Subcutaneous adipose tissue (tissue), 4 donors: ENCODE data around the gene DYNC1LI1. TPM values are rescaled to one million over a fixed set of nuclear protein-coding genes. Genes with fewer than 3 reads are reported as not detected.

Experiments
- CTCF ChIP-seq: fragments of 450-650 bp; IDR thresholded peaks from one replicate; pipeline ENCODE4 v1.5.1; 2016; ENCODE audit warnings: low read depth, mild to moderate bottlenecking, control low read depth, antibody characterized with exemption, moderate library complexity
- total RNA-seq, 4 donors: library from RNA; depleted of rRNA; stranded (reverse); fragments of >200 nt; gene quantifications; one replicate each; pipeline ENCODE4 v1.1.0, GENCODE V29; 2016

The DYNC1LI1 gene
- total RNA-seq, 4 donors from 2014 or later = 18.5 to 39.0 (median 29.2) TPM

DNA sequence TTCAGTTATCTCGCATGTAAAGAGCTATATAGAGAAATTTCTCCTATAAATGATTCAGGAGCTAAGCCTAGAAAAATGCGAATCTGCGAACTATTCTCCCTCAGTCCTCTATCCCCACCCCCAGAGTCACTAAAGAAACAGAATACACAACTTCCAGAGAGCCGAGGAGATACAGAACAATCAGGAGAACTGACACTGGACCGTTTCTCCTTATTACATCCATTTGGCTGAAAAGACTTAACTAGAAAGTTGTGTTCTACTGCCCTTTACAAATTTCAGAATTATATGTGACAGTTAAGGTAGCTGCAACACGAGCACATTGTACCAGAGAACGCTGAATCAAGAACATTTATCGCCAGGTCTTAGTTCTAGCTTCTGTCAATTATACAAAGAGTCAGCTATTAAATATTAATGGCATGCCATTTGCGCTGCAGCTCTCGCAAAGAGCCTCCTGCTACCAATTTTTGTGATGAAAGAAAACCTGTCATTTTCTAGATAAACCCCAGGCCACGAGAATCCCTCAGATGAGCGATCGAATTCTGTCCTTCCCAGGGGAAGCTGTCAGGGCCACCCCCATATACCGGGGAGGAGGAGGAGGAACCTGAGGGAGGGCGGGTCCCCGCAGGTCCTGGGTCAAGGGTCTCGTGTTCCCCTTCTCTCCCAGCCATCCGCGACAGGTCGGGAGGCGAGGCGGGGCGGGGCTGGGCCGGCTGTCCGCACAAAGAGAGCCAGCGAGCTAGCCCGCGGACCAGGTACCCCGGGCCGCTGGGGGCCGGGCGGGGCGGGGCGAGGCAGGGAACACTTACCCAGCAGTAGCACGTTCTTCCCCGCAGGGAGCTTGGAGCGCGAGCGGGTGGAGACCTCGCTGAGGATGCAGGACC lies 878 bp downstream of the DYNC1LI1 start:
- no peak for TF ChIP-seq CTCF

DNA sequence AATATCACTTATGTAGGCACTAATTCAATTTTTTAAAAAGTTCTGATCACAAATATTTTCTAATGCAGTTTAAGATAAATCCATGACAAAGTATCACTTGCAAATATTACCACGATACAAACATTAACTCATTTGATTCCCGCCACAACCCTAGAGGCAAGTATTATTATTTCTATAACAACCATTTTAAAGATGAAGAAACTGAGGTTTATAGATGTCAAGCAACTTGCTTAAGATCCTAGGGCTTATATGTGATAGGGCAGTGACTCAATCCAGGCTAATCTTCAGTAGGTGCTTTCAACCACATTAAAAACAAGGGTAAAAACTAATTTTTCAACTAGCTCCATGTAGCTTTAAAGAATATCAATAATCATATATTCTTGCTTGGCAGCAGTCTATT lies 1.7 kb downstream of the DYNC1LI1 start:
- TF ChIP-seq CTCF = no peak

- no peak for TF ChIP-seq CTCF
Measured at GRCh38 chr3:32564195-32564594, 6.5 kb downstream of the DYNC1LI1 start.

- TF ChIP-seq CTCF = no peak
Measured at GRCh38 chr3:32562640-32563039, 8.0 kb downstream of the DYNC1LI1 start.

DNA sequence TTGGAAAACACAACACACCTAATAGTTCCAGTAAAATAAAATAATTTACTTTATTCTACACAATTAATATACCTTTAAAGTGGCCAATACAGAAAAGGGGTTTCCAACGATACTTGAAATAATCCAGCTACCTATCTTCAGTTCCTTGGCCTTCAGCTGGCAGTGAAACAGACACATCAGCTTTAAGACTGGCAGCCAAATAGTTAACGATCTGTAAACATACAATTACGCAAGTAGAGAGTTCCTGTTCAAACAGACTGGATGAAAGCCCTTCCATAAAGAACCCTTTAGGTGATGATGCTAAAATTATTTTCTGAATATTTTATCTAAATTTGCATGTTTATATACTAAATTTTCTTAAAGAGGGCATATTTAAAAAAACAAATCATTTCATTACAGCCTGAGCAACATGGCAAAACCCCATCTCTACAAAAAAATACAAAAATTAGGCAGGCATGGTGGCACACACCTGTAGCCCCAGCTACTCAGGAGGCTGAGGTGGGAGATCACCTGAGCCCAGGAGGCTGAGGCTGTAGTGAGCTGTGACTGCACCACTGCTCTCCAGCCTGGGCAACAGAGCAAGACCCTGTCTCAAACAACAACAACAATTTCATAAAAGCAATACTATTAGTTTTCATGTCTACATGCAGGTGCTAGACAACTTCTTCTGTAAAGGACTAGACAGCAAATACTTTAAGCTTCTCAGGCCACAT lies 12.9 kb downstream of the DYNC1LI1 start:
- TF ChIP-seq CTCF = no peak

DNA sequence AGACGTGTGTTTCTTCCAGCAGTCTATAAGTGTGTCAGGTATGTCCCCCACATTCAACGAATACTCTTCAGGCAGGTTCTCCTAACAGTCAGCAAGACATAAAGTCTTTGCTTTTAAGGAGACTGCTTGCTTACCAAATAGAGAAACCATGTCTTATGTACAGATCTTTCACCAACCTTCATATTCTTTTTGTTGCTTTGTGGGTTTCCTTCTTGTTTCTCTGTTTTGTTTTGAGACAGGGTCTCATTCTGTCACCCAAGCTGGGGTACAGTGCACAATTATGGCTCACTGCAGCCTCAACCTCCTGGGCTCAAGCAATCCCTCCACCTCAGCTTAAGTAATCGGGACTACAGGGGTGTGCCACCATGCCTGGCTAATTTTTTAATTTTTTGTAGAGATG lies 14.3 kb downstream of the DYNC1LI1 start:
- TF ChIP-seq CTCF = no peak

GRCh38 chr3:32553973-32554372 lies 16.7 kb downstream of the DYNC1LI1 start:
- TF ChIP-seq CTCF = no peak
